Thyroid gland (tissue), 4 donors: ENCODE results near the gene PIGO. TPM values are rescaled to one million over a fixed set of nuclear protein-coding genes. Genes with fewer than 3 reads are reported as not detected.

Experiments
- DNase-seq, 2 donors: peaks; one replicate each; pipeline ENCODE4 v3.0.0-alpha.2; 2019
- H3K27ac ChIP-seq, 3 donors: fragments of 200-600 bp; sonication (generic); 1 replicate in 2 of 3; 2 replicates in 1 of 3; pipeline ENCODE4 v1.5.1; 2016 to 2019; ENCODE audit warnings: mild to moderate bottlenecking in 1 of 3, moderate library complexity in 1 of 3
- H3K27me3 ChIP-seq: fragments of 200-600 bp; sonication (generic); one replicate; pipeline ENCODE4 v1.5.1; 2019
- H3K36me3 ChIP-seq, 2 donors: fragments of 200-600 bp; sonication (generic); one replicate each; pipeline ENCODE4 v1.5.1; 2016 to 2019
- H3K4me1 ChIP-seq, 2 donors: fragments of 200-600 bp; sonication (generic); one replicate each; pipeline ENCODE4 v1.5.1; 2017 to 2019
- H3K4me3 ChIP-seq, 3 donors: fragments of 200-600 bp; sonication (generic); replicated peaks in 1 of 3; 1 replicate in 2 of 3; 2 replicates in 1 of 3; pipeline ENCODE4 v1.5.1; 2016; ENCODE audit warnings: mild to moderate bottlenecking in 1 of 3
- H3K9me3 ChIP-seq: fragments of 200-600 bp; sonication (generic); one replicate; pipeline ENCODE4 v1.5.1; 2017
- POLR2A ChIP-seq, 2 donors: fragments of 450-650 bp; IDR thresholded peaks; one replicate each; pipeline ENCODE4 v1.6.1; 2017; ENCODE audit warnings: antibody characterized with exemption in 2 of 2, mild to moderate bottlenecking in 2 of 2, moderate library complexity in 1 of 2
- WGBS, 2 donors: methylation state at CpG; one replicate each; pipeline ENCODE4 v1.1.5; 2017; 5-methylcytosine and 5-hydroxymethylcytosine counted together
- intact Hi-C: fragments of 100-400 bp; cut with DNase I; formaldehyde crosslinking; loops from one replicate; pipeline ENCODE4 v1.15.1; 2023
- total RNA-seq, 4 donors: library from RNA; depleted of rRNA; stranded (reverse); fragments of >200 nt; gene quantifications; one replicate each; pipeline ENCODE4 v1.2.3, GENCODE V29; 2016
- TF ChIP-seq, protein P1 (sequence below), 6 experiments: fragments of 200-600 bp in 3 of 6; fragments of 450-650 bp in 3 of 6; sonication (generic) in 3 of 6; IDR thresholded peaks; one replicate each; pipeline ENCODE4 v1.5.1; 2016 to 2019; ENCODE audit warnings: antibody characterized with exemption in 6 of 6, mild to moderate bottlenecking in 2 of 6, inconsistent platforms in 1 of 6, moderate library complexity in 1 of 6

Gene PIGO
- total RNA-seq, 4 donors from 2014 or later, result 20.8 to 50.5 (median 39.4) TPM

DNA sequence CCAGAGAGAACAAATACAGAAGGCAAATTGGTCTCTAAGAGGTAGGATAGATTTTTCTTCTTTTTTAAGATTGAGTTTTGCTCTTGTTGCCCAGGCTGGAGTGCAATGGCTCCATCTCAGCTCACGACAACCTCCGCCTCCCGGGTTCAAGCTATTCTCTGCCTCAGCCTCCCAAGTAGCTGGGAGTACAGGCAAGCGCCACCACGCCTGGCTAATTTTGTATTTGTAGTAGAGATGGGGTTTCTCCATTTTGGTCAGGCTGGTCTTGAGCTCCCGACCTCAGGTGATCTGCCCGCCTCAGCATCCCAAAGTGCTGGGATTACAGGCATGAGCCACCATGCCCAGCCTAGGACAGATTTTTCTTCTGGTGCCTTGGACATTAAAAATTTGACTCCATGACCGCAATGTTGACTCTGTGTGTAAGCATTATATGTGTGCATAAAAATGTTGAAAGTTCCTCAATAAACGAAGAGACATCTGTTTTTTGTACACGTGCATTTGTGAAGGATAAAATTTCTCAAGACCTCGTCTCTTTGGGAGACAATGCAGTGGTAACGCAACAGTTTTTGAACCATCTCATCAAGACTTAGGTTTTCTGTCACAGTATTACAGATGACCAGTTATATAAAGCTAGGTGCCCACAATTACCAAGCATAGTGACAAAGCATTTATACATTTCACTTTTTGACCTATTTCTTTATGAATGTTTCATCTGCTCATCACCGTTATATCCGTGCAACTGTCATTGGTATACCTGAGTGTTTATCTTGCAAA is 41.3 kb downstream of the PIGO start:
- H3K27me3 ChIP-seq, result no peaks in the 10 kb centered on the region
- WGBS, 2 donors, result 97 to 98% methylated on average over 14 of the region's 14 CpGs
- intact Hi-C loops, result no loop called here

DNA sequence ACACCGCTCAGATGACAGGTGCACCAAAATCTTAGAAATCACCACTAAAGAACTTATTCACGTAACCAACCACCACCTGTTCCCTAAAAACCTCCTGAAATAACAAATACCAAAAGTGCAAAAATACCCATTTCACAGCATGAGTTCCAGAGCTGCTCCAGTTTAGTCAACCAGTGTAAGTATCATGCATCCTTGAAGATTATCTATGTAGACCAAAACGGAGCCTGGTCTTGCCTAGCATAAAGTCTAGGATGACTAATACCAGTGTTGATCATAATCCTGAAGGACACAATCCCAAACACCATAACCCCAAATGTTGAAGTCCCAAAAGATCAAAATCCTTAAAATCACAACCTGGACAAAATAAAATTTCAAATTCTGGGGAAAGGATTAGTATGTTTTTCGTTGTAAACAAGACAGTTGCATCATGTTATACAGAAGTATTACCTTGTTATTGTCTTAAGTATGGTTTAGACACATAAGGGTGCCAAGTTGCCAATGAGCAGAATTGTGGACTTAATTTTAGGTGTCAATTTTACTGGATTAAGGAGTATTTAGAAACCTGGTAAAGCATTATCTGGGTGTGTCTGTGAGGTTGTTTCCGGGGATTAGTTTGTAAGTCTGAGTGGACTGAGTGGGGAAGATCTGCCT is 42.1 kb downstream of the PIGO start:
- WGBS, 2 donors, result 67 to 77% methylated on average over 5 of the region's 5 CpGs
- no peak for DNase-seq

More for the DNA sequence above, 41.3 kb downstream of the PIGO start:
- Histone ChIP-seq H3K27ac (no peak overlapping the region), H3K4me3 (no peak overlapping the region), H3K4me1 (no peaks in the 10 kb centered on the region), H3K9me3 (no peaks in the 10 kb centered on the region), H3K36me3 (peaks cover 57 to 64% of the 10 kb centered on the region in 2 donors)
- DNase-seq, result no peak
- TF ChIP-seq POLR2A (IDR thresholded peaks at IDR 0.05), result no peak
- TF ChIP-seq, protein P1, sequence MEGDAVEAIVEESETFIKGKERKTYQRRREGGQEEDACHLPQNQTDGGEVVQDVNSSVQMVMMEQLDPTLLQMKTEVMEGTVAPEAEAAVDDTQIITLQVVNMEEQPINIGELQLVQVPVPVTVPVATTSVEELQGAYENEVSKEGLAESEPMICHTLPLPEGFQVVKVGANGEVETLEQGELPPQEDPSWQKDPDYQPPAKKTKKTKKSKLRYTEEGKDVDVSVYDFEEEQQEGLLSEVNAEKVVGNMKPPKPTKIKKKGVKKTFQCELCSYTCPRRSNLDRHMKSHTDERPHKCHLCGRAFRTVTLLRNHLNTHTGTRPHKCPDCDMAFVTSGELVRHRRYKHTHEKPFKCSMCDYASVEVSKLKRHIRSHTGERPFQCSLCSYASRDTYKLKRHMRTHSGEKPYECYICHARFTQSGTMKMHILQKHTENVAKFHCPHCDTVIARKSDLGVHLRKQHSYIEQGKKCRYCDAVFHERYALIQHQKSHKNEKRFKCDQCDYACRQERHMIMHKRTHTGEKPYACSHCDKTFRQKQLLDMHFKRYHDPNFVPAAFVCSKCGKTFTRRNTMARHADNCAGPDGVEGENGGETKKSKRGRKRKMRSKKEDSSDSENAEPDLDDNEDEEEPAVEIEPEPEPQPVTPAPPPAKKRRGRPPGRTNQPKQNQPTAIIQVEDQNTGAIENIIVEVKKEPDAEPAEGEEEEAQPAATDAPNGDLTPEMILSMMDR (IDR thresholded peaks at IDR 0.05), result no peak

DNA sequence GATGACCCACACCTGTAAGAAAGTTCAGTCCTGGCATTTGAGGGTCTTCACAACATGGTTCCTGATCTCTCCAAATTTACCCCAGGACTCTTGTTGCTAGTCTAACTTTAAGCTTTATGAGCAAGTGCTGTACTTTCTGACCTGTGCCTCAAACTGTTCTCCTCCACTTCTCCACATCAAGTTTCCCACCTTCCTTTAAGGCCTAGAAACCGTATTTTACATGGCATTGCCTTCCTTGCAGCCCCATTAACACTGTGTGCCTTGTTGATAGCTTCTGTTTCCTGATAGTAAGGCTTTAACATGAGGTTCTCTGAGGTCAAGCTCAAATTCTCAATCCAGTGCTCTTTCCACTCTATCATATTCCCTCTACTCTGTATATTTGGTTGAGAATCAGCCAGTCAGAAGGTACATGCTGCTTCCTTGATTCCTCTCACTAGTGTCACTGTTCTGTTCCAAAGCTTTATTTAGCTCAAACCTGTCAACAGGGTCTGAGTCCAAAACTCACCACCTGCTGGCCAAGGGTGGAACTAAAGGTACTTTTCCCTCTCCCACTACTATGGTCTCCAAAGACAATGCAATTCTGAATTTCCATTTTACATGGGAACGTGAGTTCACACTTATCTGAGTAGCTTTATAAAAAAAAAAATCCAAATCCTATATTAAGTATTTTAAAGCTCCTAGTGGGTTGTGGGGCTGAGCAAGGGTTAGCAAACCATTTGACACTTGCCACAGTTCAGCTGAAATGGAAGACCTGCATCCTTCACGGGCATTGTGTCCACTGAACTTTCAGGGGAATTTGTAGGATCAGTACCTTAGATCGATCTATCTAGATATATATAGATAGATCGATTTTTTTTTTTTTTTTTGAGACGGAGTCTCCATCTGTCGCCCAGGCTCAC is 45.1 kb downstream of the PIGO start:
- 85 to 89% methylated on average over 7 of the region's 7 CpGs for WGBS, 2 donors

More for the DNA sequence above, 42.1 kb downstream of the PIGO start:
- Histone ChIP-seq H3K4me3 (no peak overlapping the region), H3K4me1 (no peaks in the 10 kb centered on the region), H3K9me3 (no peaks in the 10 kb centered on the region), H3K27me3 (no peaks in the 10 kb centered on the region), H3K36me3 (peaks cover 52 to 63% of the 10 kb centered on the region in 2 donors), H3K27ac (no peak overlapping the region)
- TF ChIP-seq, protein P1 (IDR thresholded peaks at IDR 0.05), result no peak
- TF ChIP-seq POLR2A (IDR thresholded peaks at IDR 0.05), result no peak
- intact Hi-C loops, result no loop called here

DNA sequence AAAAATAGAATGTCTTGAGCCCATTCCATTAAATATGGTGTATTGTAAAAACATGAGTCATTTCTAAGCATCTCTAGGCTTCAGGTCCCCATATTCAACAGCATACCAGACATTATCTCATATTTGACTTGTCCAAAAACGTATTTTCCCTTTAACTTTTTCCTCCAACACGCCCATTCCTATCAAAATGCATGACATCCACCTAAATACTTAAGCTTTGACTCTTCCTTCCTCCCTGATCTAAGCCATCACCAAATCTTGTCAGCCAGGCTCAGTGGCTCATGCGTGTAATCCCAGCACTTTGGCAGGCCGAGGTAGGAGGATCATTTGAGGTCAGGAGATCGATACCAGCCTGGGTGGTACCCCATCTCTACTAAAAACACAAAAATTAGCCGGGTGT is 47.9 kb downstream of the PIGO start:
- 95 to 96% methylated on average over 6 of the region's 6 CpGs for WGBS, 2 donors
- intact Hi-C loops, result no loop called here

More for the DNA sequence above, 45.1 kb downstream of the PIGO start:
- H3K4me3 ChIP-seq, result no peak overlapping the region
- no peak for TF ChIP-seq POLR2A (IDR thresholded peaks at IDR 0.05)
- TF ChIP-seq, protein P1 (IDR thresholded peaks at IDR 0.05), result peak in 5 of 6 experiments; percentile 37 to 50 (median 48)
- H3K27ac ChIP-seq, result no peak overlapping the region
- H3K36me3 ChIP-seq, result peaks cover 23 to 50% of the 10 kb centered on the region in 2 donors
- H3K9me3 ChIP-seq, result no peaks in the 10 kb centered on the region
- no peaks in the 10 kb centered on the region for H3K4me1 ChIP-seq
- H3K27me3 ChIP-seq, result no peaks in the 10 kb centered on the region
- peak; percentile 23 to 34 for DNase-seq
- intact Hi-C loops, result no loop called here

More for the DNA sequence above, 47.9 kb downstream of the PIGO start:
- no peak for DNase-seq
- TF ChIP-seq, protein P1 (IDR thresholded peaks at IDR 0.05), result no peak
- no peak for TF ChIP-seq POLR2A (IDR thresholded peaks at IDR 0.05)
- Histone ChIP-seq H3K9me3 (no peaks in the 10 kb centered on the region), H3K27ac (no peak overlapping the region), H3K4me1 (no peaks in the 10 kb centered on the region), H3K27me3 (no peaks in the 10 kb centered on the region), H3K4me3 (no peak overlapping the region), H3K36me3 (peaks cover 13 to 35% of the 10 kb centered on the region in 2 donors)
